OCI-LY1 (cell line): Measurements from ENCODE around the gene LETM1.
"Not testable (repeated sequence)": the region's sequence is repeated elsewhere in the genome, so short reads cannot be mapped to it uniquely, and the experiment has no call there.

ENCODE experiments used
- H2AFZ ChIP-seq: fragments of 200-600 bp; sonication (generic), shearing (Covaris generic); 2 replicates; pipeline ENCODE4 v1.6.0; 2014; ENCODE audit warnings: antibody characterized with exemption, mild to moderate bottlenecking, low read length
- H3F3A ChIP-seq: fragments of 200-600 bp; sonication (generic), shearing (Covaris generic); 2 replicates; pipeline ENCODE4 v1.6.0; 2014; ENCODE audit warnings: mild to moderate bottlenecking, antibody characterized with exemption, low read length, moderate library complexity; ENCODE audit not compliant: insufficient read depth
- H3K27ac ChIP-seq: fragments of 200-600 bp; sonication (generic); 2 replicates; pipeline ENCODE4 v1.5.1; 2014; ENCODE audit warnings: low read length, mixed run types, mild to moderate bottlenecking, low read depth; ENCODE audit not compliant: poor library complexity, severe bottlenecking
- H3K27me3 ChIP-seq: fragments of 200-600 bp; sonication (generic); 2 replicates; pipeline ENCODE4 v1.6.0; 2014; ENCODE audit warnings: antibody characterized with exemption, mild to moderate bottlenecking, low read length, moderate library complexity; ENCODE audit not compliant: insufficient read depth
- H3K36me3 ChIP-seq: fragments of 200-600 bp; sonication (generic); 2 replicates; pipeline ENCODE4 v1.6.1; 2014; ENCODE audit warnings: mild to moderate bottlenecking, antibody characterized with exemption, low read length, moderate library complexity, mixed read lengths; ENCODE audit not compliant: insufficient read depth
- H3K4me1 ChIP-seq: fragments of 200-600 bp; sonication (generic); 2 replicates; pipeline ENCODE4 v1.5.1; 2014; ENCODE audit warnings: mild to moderate bottlenecking, low read length, moderate library complexity; ENCODE audit not compliant: insufficient read depth, severe bottlenecking
- H3K4me2 ChIP-seq: fragments of 200-600 bp; sonication (generic), shearing (Covaris generic); 2 replicates; pipeline ENCODE4 v1.6.1; 2014; ENCODE audit warnings: low read length
- H3K4me3 ChIP-seq: fragments of 200-600 bp; sonication (generic); 2 replicates; pipeline ENCODE4 v1.5.1; 2014; ENCODE audit warnings: low read length, low read depth, mild to moderate bottlenecking, mixed read lengths; ENCODE audit not compliant: poor library complexity, severe bottlenecking
- H3K79me2 ChIP-seq: fragments of 200-600 bp; shearing (Covaris generic); 2 replicates; pipeline ENCODE4 v1.6.1; 2016; ENCODE audit warnings: mixed run types, low read length, mixed read lengths; ENCODE audit not compliant: insufficient read depth
- H3K9ac ChIP-seq: fragments of 200-600 bp; sonication (generic), shearing (Covaris generic); 2 replicates; pipeline ENCODE4 v1.6.1; 2014; ENCODE audit warnings: mild to moderate bottlenecking, low read length, mixed read lengths
- H3K9me2 ChIP-seq: fragments of 200-600 bp; sonication (generic), shearing (Covaris generic); 2 replicates; pipeline ENCODE4 v1.6.1; 2014; ENCODE audit warnings: low read depth, mild to moderate bottlenecking, low read length, mixed read lengths
- H3K9me3 ChIP-seq: fragments of 200-600 bp; shearing (Covaris generic); 2 replicates; pipeline ENCODE4 v1.6.1; 2014; ENCODE audit warnings: low read length, mixed read lengths
- H4K20me1 ChIP-seq: fragments of 200-600 bp; sonication (generic), shearing (Covaris generic); 2 replicates; pipeline ENCODE4 v1.6.0; 2016; ENCODE audit warnings: mild to moderate bottlenecking, low read length; ENCODE audit not compliant: insufficient read depth
- EZH2 ChIP-seq: fragments of 200-600 bp; sonication (generic), shearing (Covaris generic); IDR thresholded peaks from 2 replicates; pipeline ENCODE4 v1.8.0; 2017; ENCODE audit warnings: borderline replicate concordance, mixed run types, mild to moderate bottlenecking, antibody characterized with exemption, low read length, moderate library complexity, mixed read lengths
- TF ChIP-seq, protein P1 (sequence below): fragments of 200-600 bp; sonication (generic), shearing (Covaris generic); IDR thresholded peaks from 2 replicates; pipeline ENCODE4 v1.5.1; 2017; ENCODE audit warnings: mild to moderate bottlenecking, antibody characterized with exemption, low read length, moderate library complexity, mixed read lengths

Gene LETM1

DNA sequence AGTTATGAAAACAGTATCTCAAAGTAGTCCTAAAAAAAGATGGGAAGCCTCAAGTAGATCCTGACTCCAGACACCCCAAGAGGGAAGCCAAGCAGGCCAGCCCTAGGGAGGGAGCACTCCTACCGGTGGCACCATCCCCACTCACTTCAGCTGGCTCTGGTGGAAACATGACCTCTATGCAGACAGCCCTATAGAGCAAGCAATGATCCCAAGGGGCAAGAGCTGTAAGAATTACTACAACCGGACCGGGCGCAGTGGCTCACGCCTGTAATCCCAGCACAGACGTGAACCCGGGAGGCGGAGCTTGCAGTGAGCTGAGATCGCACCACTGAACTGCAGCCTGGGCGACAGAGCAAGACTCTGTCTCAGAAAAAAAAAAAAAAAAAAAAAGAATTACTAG, 5.7 kb downstream of the LETM1 start:
- peaks cover 20% of the 10 kb centered on the region for H3K79me2 ChIP-seq
- no peak for TF ChIP-seq EZH2
- TF ChIP-seq, protein P1, sequence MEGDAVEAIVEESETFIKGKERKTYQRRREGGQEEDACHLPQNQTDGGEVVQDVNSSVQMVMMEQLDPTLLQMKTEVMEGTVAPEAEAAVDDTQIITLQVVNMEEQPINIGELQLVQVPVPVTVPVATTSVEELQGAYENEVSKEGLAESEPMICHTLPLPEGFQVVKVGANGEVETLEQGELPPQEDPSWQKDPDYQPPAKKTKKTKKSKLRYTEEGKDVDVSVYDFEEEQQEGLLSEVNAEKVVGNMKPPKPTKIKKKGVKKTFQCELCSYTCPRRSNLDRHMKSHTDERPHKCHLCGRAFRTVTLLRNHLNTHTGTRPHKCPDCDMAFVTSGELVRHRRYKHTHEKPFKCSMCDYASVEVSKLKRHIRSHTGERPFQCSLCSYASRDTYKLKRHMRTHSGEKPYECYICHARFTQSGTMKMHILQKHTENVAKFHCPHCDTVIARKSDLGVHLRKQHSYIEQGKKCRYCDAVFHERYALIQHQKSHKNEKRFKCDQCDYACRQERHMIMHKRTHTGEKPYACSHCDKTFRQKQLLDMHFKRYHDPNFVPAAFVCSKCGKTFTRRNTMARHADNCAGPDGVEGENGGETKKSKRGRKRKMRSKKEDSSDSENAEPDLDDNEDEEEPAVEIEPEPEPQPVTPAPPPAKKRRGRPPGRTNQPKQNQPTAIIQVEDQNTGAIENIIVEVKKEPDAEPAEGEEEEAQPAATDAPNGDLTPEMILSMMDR, result no peak

DNA sequence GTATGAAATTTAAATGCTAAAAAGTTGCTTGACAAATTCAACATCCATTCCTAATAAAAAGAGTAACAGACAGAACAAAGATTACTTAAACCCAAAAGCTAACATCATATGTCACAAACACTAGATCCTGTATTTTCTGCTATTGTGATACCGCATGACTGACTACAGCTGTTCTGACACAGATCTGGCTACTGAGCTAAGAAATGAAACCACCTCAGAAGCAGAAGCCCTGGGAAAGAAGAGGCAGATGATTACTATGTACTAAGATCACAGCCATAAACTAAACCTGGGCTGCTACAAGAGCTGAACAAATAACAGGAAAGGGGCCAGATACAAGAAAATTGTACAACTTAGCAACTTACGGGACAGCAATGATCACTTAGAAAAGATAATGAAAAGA, 9.4 kb downstream of the LETM1 start:
- Histone ChIP-seq H3K4me3 (no peak overlapping the region), H4K20me1 (no peaks in the 10 kb centered on the region), H3K9me2 (no peaks in the 10 kb centered on the region), H3K9me3 (no peaks in the 10 kb centered on the region), H3F3A (no peaks in the 10 kb centered on the region), H3K4me2 (no peak overlapping the region), H3K27ac (peak overlapping the region; percentile 40), H2AFZ (no peak overlapping the region), H3K36me3 (peaks cover 14% of the 10 kb centered on the region), H3K27me3 (no peaks in the 10 kb centered on the region), H3K79me2 (peaks cover 5% of the 10 kb centered on the region; the same call in 1 of the 2 replicates), H3K9ac (no peak overlapping the region), H3K4me1 (peaks cover 21% of the 10 kb centered on the region)
- no peak for TF ChIP-seq EZH2
- TF ChIP-seq, protein P1, result no peak

More for the DNA sequence above, 5.7 kb downstream of the LETM1 start:
- Histone ChIP-seq H3K9me3 (no peaks in the 10 kb centered on the region), H3K4me3 (no peak overlapping the region), H3K36me3 (peaks cover 6% of the 10 kb centered on the region), H3K27me3 (no peaks in the 10 kb centered on the region), H3K9ac (no peak overlapping the region), H4K20me1 (no peaks in the 10 kb centered on the region), H3K9me2 (no peaks in the 10 kb centered on the region), H3K4me2 (peak overlapping the region; percentile 52), H3K27ac (peak overlapping the region; percentile 67), H3K4me1 (peaks cover 52% of the 10 kb centered on the region), H3F3A (no peaks in the 10 kb centered on the region), H2AFZ (no peak overlapping the region)

DNA sequence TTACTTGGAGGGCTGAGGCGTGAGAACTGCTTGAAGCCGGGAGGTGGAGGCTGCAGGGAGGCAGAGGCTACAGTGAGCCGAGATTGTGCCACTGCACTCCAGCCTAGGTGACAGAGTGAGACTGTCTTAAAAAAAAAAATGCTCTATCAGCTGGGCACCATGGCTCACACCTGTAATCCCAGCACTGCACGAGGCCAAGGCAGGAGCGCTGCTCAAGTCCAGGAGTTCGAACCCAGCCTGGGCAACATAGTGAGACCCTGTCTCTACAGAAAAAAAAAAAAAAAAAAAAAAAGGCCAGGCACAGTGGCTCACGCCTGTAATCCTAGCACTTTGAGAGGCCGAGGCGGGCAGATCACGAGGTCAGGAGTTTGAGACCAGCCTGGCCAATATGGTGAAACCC, 11.3 kb downstream of the LETM1 start:
- H4K20me1 ChIP-seq, H3K27ac ChIP-seq, H3K9ac ChIP-seq, H3K4me1 ChIP-seq, H3K79me2 ChIP-seq, H3F3A ChIP-seq, H3K9me3 ChIP-seq, H3K4me2 ChIP-seq, H3K9me2 ChIP-seq, H3K27me3 ChIP-seq, H2AFZ ChIP-seq, H3K4me3 ChIP-seq: not testable (repeated sequence)
- H3K36me3 ChIP-seq, result peaks cover 26% of the 10 kb centered on the region

DNA sequence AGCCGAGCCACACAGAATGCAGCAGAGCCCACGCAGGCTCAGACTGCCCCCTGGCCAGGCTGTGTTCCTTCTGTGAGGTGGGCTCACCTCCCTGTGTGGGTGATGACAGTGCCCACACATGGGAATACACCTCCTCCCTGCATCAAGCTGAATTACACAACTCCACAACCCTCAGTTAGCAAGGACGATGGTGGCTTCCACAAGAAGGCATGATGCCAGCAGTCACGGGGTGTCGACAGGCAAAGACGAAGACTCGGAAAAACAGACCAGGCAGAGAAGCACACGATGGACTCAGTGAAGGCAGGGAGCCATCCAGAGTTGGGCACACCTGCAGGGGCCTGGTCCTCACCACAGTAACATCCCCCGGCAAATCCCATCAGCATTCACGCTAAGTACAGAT, 12.1 kb downstream of the LETM1 start:
- no peak overlapping the region for H3K27ac ChIP-seq
- H3K4me1 ChIP-seq, result peaks cover 16% of the 10 kb centered on the region
- H3F3A ChIP-seq, result no peaks in the 10 kb centered on the region
- no peaks in the 10 kb centered on the region for H3K27me3 ChIP-seq
- H2AFZ ChIP-seq, result no peak overlapping the region
- no peaks in the 10 kb centered on the region for H3K79me2 ChIP-seq
- no peak overlapping the region for H3K4me2 ChIP-seq
- no peak overlapping the region for H3K9ac ChIP-seq
- H3K4me3 ChIP-seq, result no peak overlapping the region
- no peak for TF ChIP-seq EZH2
- TF ChIP-seq, protein P1, result no peak
- H3K36me3 ChIP-seq, result peaks cover 33% of the 10 kb centered on the region
- no peaks in the 10 kb centered on the region for H3K9me2 ChIP-seq
- H4K20me1 ChIP-seq, result no peaks in the 10 kb centered on the region
- H3K9me3 ChIP-seq, result no peaks in the 10 kb centered on the region
